ENCODE measurements around the gene WDFY4. TPM values are rescaled to one million over a fixed set of nuclear protein-coding genes. Genes with fewer than 3 reads are reported as not detected.

Gene WDFY4
- 1 to 10 TPM; 1.6 to 5.1 (median 3.0) TPM for total RNA-seq

- Histone ChIP-seq H3K27ac (peak within 1 kb of the TSS in 3 of 4 donors; percentile 29 to 54 (median 38)), H3K4me1 (no peaks in the 10 kb centered on the region), H3K27me3 (no peaks in the 10 kb centered on the region), H3K9me3 (peaks cover 0 to 8% (median 0%) of the 10 kb centered on the region in 3 donors), H3K36me3 (no peaks in the 10 kb centered on the region), H3K4me3 (peak within 1 kb of the TSS in 1 of 2 donors; percentile 22)
- peak; percentile 34 for ATAC-seq
- no peak for TF ChIP-seq EP300 (IDR thresholded peaks at IDR 0.05)
- TF ChIP-seq POLR2A (IDR thresholded peaks at IDR 0.05) = no peak
- no peak for TF ChIP-seq CTCF (IDR thresholded peaks at IDR 0.05)
- no peak for TF ChIP-seq POLR2AphosphoS5 (IDR thresholded peaks at IDR 0.05)
- WGBS, 2 donors (ENCODE audit: low coverage in 1 of 2) = 50% methylated on average over 2 of the region's 23 CpGs; no CpG with 5 or more reads in 1 of the 2 donors
Observed at GRCh38 chr10:48684792-48685623, at the start of gene WDFY4. TSS of gene WDFY4 (plus strand) at chr10:48684873. CDS start at chr10:48709733, 24,860 bp downstream.

GRCh38 chr10:48634984-48635557 lies 49.6 kb upstream of the WDFY4 start:
- 75 to 80% methylated on average over 3 to 5 of the region's 8 CpGs for WGBS, 2 donors (ENCODE audit: low coverage in 1 of 2)
- H3K27ac ChIP-seq = no peak overlapping the region
- TF ChIP-seq POLR2AphosphoS5 (IDR thresholded peaks at IDR 0.05) (no peak), CTCF (IDR thresholded peaks at IDR 0.05) (no peak), POLR2A (IDR thresholded peaks at IDR 0.05) (no peak), EP300 (IDR thresholded peaks at IDR 0.05) (no peak)
- no peaks in the 10 kb centered on the region for H3K36me3 ChIP-seq
- no peak overlapping the region for H3K4me3 ChIP-seq
- no peaks in the 10 kb centered on the region for H3K4me1 ChIP-seq
- H3K9me3 ChIP-seq = peaks cover 0 to 6% (median 0%) of the 10 kb centered on the region in 3 donors
- H3K27me3 ChIP-seq = no peaks in the 10 kb centered on the region
- no peak for ATAC-seq

GRCh38 chr10:48636231-48636630 lies 48.4 kb upstream of the WDFY4 start:
- Histone ChIP-seq H3K27me3 (no peaks in the 10 kb centered on the region), H3K9me3 (peaks cover 0 to 18% (median 0%) of the 10 kb centered on the region in 3 donors), H3K27ac (no peak overlapping the region), H3K4me1 (no peaks in the 10 kb centered on the region), H3K36me3 (no peaks in the 10 kb centered on the region), H3K4me3 (no peak overlapping the region)
- no peak for TF ChIP-seq POLR2AphosphoS5 (IDR thresholded peaks at IDR 0.05)
- no peak for TF ChIP-seq POLR2A (IDR thresholded peaks at IDR 0.05)
- TF ChIP-seq CTCF (IDR thresholded peaks at IDR 0.05) = no peak
- TF ChIP-seq EP300 (IDR thresholded peaks at IDR 0.05) = no peak
- WGBS, 2 donors (ENCODE audit: low coverage in 1 of 2) = 60% methylated on average over 2 of the region's 3 CpGs; no CpG with 5 or more reads in 1 of the 2 donors
- ATAC-seq = no peak

GRCh38 chr10:48636901-48637300 lies 47.8 kb upstream of the WDFY4 start:
- Histone ChIP-seq H3K4me1 (no peaks in the 10 kb centered on the region), H3K27ac (no peak overlapping the region), H3K27me3 (no peaks in the 10 kb centered on the region), H3K4me3 (no peak overlapping the region), H3K9me3 (peaks cover 0 to 22% (median 0%) of the 10 kb centered on the region in 3 donors), H3K36me3 (no peaks in the 10 kb centered on the region)
- no peak for ATAC-seq
- 100% methylated on average over 2 of the region's 3 CpGs; no CpG with 5 or more reads in 1 of the 2 donors for WGBS, 2 donors (ENCODE audit: low coverage in 1 of 2)
- TF ChIP-seq CTCF (IDR thresholded peaks at IDR 0.05) = no peak
- TF ChIP-seq EP300 (IDR thresholded peaks at IDR 0.05) = no peak
- TF ChIP-seq POLR2A (IDR thresholded peaks at IDR 0.05) = no peak
- no peak for TF ChIP-seq POLR2AphosphoS5 (IDR thresholded peaks at IDR 0.05)

All from gastroesophageal sphincter (tissue), 4 donors.